ENCODE measurements around the gene TEC. TPM values are rescaled to one million over a fixed set of nuclear protein-coding genes. Genes with fewer than 3 reads are reported as not detected.
A peak's percentile ranks its signal among the peaks of the same experiment; 100 is the strongest.
"Not testable (repeated sequence)": the region's sequence is repeated elsewhere in the genome, so short reads cannot be mapped to it uniquely, and the experiment has no call there.

TEC gene
- not detected in 2 replicates for total RNA-seq (2014; rRNA removed; shearing (Covaris generic))

DNA sequence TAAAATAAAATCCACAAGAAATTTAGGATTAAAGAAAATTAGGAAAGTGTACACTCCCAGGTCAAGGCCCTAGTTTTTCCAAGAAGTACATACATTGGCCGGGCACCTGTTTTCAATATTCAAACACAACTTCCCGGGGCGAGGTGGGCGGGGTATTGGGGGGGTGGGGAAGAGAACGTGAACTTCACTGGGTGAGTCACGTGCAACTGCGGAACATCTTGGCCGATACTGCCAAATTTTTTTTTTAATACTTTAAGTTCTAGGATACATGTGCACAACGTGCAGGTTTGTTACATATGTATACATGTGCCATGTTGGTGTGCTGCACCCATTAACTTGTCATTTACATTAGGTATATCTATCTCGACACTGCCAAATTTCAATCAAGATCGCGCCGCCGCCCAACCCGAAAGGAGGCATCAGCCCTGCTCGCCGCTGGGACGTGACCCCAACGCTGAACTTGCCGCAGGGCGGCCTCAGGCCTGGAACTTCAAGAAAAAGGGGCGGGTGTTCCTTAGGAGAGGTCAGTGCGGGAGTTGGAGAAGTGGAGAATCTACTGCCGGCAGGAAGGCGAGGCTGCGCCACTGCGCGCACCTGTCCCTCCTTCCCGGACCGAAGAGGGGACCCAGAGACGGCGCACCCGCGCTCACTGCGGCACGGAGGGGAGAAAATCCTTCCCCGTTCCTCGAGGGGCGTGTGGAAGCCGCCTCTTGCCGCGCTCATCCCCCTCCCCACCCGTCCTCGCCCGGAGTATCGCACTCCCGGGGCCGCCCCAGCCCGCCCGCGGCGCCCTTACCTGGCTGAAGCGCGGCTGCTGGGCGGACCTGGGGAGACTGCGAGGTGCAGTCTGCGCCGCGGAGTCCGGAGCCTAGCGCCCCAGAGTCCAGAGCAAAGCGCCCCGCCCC, at the start of gene TEC:
Gene TEC, minus strand, starts transcription at position 883 of the 905 bp plus-strand sequence. CDS start 41,224 bp downstream, outside the sequence.
- DNase-seq (ENCODE audit: low spot score) = no peak
- in situ Hi-C loops (cut with HindIII; ENCODE audit: low sequenced_read_pairs) = no loop called here

DNA sequence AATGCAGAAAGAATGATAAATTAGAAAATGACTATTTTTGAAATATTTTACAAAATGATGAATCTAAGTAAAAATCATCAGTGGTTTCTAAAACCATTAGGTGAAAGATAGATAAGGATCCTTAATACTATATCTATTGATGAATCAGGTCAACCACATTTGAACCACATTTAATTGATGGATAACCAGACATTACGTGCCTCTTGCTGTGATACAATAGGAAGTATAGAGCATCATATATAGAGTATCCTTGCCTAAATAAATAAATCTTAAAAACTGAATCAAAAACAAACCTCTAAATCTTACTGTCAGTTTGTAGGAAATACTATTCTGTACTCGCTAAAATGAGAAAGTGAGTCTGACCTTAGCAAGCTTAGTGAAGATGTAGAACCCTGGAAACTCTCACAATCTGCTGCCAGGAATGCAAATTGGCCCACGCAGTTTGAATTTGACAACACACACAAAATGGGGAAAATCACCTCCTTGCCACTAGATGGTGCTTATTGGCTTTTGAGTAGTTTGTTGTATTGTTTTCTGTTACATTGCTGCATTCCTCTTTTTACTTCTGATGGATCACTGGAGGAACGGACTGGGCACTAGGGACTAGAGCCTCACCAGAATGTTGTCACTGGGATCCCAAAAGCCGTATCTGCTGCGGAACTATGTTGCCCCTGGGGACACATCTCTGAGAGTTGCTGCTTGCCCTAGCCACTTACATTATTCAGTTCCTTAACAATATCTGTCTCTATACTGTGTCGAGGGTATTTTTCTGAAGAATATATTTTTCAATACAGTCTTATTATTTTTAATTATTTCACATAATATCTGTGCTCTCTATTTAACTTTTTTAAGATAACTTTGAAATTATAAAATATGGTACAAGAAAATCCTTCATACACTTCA, 46.3 kb upstream of the TEC start:
- in situ Hi-C loops (cut with HindIII; ENCODE audit: low sequenced_read_pairs) = no loop called here
- DNase-seq (ENCODE audit: low spot score) = peak; percentile 20

DNA sequence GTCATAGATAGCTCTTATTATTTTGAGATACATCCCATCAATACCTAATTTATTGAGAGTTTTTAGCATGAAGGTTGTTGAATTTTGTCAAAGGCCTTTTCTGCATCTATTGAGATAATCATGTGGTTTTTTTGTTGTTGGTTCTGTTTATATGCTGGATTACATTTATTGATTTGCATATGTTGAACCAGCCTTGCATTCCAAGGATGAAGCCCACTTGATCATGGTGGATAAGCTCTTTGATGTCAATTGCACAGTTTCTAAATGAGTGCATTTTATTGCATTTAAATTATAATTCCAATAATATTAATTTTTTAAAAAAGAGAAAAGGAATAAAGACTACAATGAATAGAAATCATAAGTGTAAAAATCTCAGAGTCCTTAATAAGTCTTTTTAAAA, 45.1 kb upstream of the TEC start:
- in situ Hi-C loops (cut with HindIII; ENCODE audit: low sequenced_read_pairs); DNase-seq (ENCODE audit: low spot score): not testable (repeated sequence)

DNA sequence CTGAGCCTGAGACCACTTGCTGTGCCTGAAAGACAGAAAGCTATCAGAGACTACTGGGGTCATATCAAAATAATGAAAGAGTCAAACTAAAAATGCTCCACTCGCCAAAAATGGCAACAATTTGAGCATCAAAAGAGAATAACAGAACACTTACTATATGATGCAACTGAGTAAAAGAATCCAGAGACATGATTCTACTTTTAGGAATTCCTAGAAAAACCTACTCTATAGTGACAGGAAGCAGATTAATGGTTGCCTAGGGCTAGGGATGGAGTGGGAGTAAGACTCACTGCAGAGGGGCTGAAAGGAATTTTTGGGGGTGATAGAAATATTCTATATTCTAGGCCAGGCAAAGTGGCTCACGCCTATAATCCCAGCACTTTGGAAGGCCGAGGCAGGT, 42.3 kb upstream of the TEC start:
- in situ Hi-C loops (cut with HindIII; ENCODE audit: low sequenced_read_pairs) = no loop called here
- no peak for DNase-seq (ENCODE audit: low spot score)

DNA sequence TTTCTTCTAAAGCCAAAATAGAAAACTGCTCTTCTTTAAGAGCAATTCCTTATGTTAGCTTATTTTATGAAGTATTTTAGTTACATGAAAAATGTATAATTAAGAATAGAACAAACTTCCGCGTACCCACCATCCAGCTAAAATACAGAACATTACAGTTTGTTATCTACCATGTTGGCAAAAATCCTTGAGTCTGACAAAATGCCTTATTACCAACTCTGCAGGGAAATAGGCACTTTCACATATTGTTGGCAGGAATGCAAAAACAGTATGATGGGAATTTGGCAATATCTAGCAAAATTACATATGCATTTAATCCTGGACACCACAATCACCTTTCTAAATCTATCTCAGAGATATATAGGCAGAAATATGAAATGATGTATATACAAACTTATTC, 39.3 kb upstream of the TEC start:
- no peak for DNase-seq (ENCODE audit: low spot score)
- in situ Hi-C loops (cut with HindIII; ENCODE audit: low sequenced_read_pairs) = no loop called here

DNA sequence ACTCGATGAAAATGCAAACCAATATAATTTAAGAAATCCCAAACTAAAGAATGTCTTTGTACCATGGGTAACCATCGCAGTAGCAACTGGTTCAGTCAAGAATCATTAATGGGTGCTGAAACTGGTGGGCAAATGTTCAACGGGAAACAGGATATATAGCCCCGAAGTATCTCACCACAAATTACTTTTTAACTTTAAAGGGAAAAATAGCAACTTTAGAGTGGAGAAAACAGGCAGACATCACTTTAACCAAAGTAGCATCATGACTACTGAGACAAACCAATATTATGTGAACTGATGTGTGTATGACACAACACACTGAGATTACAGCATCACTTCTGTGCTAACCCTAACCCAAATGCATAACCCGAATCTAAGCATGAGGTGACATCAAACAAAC, 37.9 kb upstream of the TEC start:
- in situ Hi-C loops (cut with HindIII; ENCODE audit: low sequenced_read_pairs) = no loop called here
- no peak for DNase-seq (ENCODE audit: low spot score)

DNA sequence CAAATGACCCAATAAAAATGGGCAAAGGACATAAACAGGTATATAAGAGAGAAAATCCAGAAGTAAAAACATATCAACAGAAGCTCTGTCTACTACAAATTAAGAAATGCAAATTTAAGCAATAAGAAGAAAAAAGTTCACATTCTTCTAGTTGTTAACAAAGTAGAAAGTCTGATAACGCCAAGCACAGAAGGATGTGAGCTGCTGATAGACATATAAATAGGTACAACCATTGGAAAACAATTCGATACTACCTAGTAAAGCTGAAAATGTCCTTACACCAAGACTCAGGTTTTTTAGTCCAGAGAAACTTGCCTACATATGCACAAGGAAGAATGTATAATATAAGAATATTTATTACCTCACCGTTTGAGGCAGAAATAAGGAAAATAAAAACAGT, 35.9 kb upstream of the TEC start:
- in situ Hi-C loops (cut with HindIII; ENCODE audit: low sequenced_read_pairs) = no loop called here
- no peak for DNase-seq (ENCODE audit: low spot score)

DNA sequence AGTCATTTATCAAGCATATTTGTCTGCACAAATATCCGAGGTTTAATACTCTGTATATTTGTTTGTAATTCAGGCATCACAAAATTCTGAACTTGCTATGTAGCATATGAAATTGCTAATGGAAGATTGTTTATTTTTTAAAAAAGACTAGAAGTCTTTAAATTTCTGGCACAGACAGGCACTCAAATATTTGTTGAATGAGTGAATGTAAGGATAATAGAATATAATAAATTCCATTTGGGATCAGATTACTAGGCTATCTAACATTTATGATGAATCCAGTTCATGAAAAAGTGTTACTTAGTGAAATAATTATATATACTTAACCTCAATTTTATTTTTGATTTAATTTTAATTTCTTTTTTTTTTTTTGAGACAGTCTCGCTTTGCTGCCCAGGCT, 30.4 kb upstream of the TEC start:
- in situ Hi-C loops (cut with HindIII; ENCODE audit: low sequenced_read_pairs) = no loop called here
- no peak for DNase-seq (ENCODE audit: low spot score)

DNA sequence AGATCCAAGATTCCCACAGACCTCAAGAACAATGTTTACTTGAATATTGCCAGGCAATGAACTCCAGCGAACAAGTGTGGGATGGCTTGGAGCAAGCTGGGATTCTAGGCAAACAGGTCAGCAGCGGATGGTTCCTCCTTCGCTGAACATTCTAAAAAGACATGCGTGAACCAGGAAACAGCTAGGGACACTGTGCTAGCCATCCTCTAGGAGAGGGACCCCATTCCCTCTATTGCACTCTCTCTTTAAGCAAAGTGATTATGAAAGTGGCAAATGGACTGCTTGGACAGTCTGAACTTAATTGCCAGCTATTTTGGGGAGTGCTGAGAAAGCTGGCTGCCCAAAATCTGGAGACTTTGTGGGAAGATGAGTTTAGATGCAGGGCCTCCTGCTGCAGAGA, 29.9 kb upstream of the TEC start:
- in situ Hi-C loops (cut with HindIII; ENCODE audit: low sequenced_read_pairs) = no loop called here

DNA sequence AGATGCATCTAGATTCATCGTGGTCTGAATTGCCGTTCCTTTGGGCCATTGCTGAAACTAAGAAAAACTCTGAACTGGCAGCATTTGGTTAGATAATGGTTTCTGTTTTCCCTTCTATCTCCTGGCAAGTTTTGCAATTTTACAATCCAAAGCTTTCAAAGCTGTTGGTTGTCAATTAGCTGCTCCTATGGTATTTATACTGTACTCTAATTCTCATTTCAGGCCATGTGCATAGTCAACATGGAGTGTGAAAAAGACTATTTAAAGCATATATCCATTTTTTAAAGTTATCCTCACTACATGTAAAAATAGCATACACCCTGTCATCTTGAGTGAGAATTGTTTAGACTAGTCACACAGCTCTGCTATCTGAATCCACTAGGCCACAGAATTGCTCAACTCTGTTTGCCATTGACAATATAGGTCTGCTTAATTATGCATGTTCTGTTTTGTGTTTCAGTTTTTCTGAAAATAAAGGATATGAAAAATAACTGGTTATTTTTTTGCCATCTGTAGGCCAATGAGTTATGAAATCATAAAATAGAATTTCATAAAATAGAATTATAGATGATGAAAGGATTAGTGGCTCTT, 27.7 kb upstream of the TEC start:
- in situ Hi-C loops (cut with HindIII; ENCODE audit: low sequenced_read_pairs) = no loop called here
- no peak for DNase-seq (ENCODE audit: low spot score)

More for the DNA sequence above, 29.9 kb upstream of the TEC start:
- DNase-seq (ENCODE audit: low spot score) = no peak

DNA sequence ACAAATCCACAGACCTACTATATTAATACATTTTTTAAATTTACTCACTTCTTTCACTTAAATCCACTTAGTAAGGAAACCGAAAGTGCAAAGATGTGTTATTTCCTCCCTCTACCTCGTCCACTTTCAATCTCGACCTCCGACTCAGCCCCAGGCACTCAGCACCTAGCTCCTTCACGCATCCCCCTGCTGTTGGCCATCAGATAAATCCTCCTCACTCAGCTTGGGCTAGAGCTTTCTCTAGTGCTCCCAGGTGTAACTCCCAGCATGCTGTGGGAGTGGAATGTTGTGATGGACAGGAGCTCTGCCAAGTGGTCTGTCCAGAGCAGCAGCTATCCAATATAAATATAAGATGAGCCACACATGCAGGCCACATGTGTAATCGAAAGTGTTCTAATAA, 26.7 kb upstream of the TEC start:
- no peak for DNase-seq (ENCODE audit: low spot score)

DNA sequence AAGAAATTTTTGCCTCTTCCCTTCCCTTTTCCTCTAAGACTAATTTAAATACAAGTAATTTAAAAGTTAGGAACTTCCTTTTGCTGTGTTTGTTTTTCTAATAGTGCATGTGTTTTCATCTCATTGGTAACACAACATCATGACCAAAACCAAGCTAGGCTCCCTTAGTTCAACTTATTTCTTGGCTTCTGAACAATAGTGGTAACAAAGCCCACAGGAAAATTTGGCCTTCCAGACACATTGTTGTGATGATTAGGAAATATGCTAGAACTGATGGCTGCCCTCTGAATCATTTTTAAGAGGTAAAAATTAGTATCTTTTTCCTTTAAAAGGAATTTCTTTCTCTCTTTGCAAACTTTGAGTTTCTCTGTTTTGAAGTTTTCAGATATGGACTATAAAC, 25.5 kb upstream of the TEC start:
- in situ Hi-C loops (cut with HindIII; ENCODE audit: low sequenced_read_pairs) = no loop called here
- DNase-seq (ENCODE audit: low spot score) = no peak

More for the DNA sequence above, 26.7 kb upstream of the TEC start:
- in situ Hi-C loops (cut with HindIII; ENCODE audit: low sequenced_read_pairs) = no loop called here

DNA sequence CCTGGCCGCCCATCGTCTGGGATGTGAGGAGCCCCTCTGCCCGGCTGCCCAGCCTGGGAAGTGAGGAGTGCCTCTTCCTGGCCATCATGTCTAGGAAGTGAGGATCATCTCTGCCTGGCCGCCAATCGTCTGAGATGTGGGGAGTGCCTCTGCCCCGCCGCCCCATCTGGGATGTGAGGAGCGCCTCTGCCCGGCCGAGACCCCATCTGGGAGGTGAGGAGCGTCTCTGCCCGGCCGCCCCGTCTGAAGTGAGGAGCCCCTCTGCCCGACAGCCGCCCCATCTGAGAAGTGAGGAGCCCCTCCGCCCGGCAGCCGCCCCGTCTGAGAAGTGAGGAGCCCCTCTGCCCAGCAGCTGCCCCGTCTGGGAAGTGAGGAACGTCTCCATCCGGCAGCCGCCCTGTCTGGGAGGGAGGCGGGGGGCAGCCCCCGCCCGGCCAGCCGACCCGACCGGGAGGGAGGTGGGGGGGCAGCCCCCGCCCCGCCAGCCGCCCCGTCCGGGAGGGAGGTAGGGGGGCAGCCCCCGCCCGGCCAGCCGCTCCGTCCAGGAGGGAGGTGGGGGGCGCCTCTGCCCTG, 22.7 kb upstream of the TEC start:
- in situ Hi-C loops (cut with HindIII; ENCODE audit: low sequenced_read_pairs); DNase-seq (ENCODE audit: low spot score): not testable (repeated sequence)

DNA sequence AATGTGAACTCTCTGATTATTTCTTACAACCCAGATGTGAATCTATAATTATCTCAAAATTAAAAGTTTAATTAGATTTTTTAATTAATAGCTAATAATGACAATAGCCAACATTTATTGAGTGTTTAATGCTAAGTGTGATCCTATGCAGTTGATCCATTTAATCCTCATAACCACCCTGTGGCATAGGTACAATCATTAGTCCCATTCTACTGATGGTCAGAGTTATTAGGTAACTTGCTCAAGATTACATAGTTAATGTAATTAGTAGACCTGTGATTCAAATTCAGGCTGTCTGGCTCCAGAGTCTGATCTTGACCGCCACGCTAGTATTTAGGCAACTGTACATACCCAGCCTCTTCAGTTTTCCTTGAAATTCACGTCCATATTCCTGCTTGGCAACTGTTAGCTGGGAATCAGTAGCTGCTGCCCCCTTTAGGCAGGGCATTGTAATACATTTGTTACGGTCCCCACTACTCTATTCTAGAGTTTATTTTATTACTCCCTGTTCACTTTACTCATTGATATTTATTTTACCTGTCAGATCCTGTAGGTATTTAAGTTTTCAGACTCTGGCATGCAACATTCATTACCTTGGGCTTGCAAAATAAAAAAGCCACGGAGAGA, 20.6 kb upstream of the TEC start:
- DNase-seq (ENCODE audit: low spot score) = no peak
- in situ Hi-C loops (cut with HindIII; ENCODE audit: low sequenced_read_pairs) = no loop called here

DNA sequence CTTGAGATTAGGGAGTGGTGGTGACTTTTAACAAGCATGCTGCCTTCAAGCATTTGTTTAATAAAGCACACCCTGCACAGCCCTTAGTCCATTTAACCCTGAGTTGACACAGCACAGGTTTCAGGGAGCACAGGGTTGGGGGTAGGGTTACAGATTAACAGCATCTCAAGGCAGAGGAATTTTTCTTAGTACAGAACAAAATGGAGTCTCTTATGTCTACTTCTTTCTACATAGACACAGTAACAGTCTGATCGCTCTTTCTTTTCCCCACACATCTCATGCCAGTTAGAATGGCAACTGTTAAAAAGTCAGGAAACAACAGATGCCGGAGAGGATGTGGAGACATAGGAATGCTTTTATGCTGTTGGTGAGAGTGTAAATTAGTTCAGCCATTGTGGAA, 16.4 kb upstream of the TEC start:
- DNase-seq (ENCODE audit: low spot score); in situ Hi-C loops (cut with HindIII; ENCODE audit: low sequenced_read_pairs): not testable (repeated sequence)

DNA sequence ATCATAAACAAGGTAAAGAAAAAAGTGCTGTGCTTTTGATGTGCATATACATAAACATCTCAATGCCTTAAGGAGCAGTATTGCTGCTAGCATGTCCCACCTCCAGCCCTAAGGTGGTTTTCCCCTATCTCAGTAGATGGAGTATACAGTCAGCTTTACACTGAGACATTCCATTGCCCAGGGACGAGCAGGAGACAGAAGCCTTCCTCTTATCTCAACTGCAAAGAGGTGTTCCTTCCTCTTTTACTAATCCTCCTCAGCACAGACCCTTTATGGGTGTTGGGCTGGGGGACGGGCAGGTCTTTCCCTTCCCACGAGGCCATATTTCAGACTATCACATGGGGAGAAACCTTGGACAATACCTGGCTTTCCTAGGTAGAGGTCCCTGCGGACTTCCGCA, 16.0 kb upstream of the TEC start:
- in situ Hi-C loops (cut with HindIII; ENCODE audit: low sequenced_read_pairs); DNase-seq (ENCODE audit: low spot score): not testable (repeated sequence)

DNA sequence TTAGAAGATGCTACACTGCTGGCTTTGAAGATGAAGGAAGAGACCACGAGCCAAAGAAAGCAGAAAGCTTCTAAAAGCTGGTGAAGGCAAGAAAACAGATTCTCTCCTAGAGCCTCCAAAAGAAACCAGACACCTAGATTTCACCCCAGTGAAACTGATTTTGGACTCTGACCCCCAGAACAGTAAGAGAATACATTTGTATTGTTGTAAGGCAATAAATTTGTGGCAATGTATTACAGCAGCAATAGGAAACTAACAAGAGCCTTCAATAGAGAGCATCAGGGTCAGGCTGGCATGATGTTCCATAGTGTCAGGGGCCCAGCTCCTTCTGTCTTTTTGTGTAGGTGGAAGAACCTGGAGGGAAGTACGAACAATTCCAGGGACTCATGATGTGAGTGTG, 6.0 kb upstream of the TEC start:
- in situ Hi-C loops (cut with HindIII; ENCODE audit: low sequenced_read_pairs) = no loop called here
- no peak for DNase-seq (ENCODE audit: low spot score)

DNA sequence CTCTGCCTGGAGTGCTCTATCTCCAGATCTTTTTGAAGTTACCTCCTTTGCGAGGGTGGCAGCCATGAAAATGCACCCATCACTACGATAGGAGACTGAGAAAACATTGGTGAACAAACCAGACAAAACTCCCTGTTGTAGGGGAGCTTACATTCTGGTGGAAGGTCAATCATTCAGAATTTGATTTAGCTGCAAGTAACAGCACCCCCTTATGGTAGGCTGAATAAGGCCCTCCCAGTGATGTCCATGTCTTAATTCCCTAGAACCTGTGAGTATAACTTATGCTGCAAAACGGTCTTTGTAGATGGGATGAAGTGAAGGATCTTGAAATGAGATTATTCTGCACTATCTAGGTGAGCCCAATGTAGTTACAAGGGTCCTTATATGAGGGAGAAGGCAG, 5.6 kb upstream of the TEC start:
- DNase-seq (ENCODE audit: low spot score) = no peak

DNA sequence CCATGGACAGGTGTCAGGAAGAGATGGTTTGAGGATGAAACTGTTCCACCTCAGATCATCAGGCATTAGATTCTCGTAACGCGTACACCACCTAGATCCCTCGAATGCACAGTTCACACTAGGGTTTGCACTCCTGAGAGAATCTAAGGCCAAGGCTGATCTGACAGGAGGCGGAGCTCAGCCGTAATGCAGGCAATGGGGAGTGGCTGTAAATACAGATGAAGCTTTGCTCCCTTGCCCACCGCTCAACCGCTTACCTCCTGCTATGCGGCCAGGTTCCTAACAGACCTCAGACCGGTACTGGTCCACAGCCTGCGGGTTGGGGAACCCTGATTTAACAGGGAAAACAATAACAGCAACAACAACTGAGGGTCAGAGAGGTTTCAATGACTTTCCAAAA, 2.0 kb upstream of the TEC start:
- no peak for DNase-seq (ENCODE audit: low spot score)
- in situ Hi-C loops (cut with HindIII; ENCODE audit: low sequenced_read_pairs) = no loop called here

More for the DNA sequence above, 5.6 kb upstream of the TEC start:
- in situ Hi-C loops (cut with HindIII; ENCODE audit: low sequenced_read_pairs) = no loop called here
